Dendritic cell treated with granulocyte-macrophage colony-stimulating factor and Interleukin-4, amounts not matched to agents 40 ng/mL and 50 ng/mL, for 4 days (primary cell): ENCODE data around the gene ADCY1.
A peak's percentile ranks its signal among the peaks of the same experiment; 100 is the strongest.

Experiments used
- H3K27ac Mint-ChIP-seq: one replicate; pipeline ENCODE4 v1.8.0; 2022; ENCODE audit warnings: mild to moderate bottlenecking, mixed read lengths
- H3K27me3 Mint-ChIP-seq: one replicate; pipeline ENCODE4 v1.8.0; 2022; ENCODE audit warnings: mild to moderate bottlenecking, mixed read lengths
- H3K36me3 Mint-ChIP-seq: one replicate; pipeline ENCODE4 v1.8.0; 2022; ENCODE audit warnings: low read depth, mixed read lengths
- H3K4me1 Mint-ChIP-seq: one replicate; pipeline ENCODE4 v1.8.0; 2022; ENCODE audit warnings: low read depth, mixed read lengths
- H3K4me3 Mint-ChIP-seq: one replicate; pipeline ENCODE4 v1.8.0; 2022; ENCODE audit warnings: mild to moderate bottlenecking, moderate library complexity, mixed read lengths
- H3K9me3 Mint-ChIP-seq: one replicate; pipeline ENCODE4 v1.8.0; 2022; ENCODE audit warnings: mixed read lengths
- intact Hi-C: fragments of 100-400 bp; cut with micrococcal nuclease; formaldehyde crosslinking; loops from one replicate; pipeline ENCODE4 v1.15.0; 2022

The ADCY1 gene

DNA sequence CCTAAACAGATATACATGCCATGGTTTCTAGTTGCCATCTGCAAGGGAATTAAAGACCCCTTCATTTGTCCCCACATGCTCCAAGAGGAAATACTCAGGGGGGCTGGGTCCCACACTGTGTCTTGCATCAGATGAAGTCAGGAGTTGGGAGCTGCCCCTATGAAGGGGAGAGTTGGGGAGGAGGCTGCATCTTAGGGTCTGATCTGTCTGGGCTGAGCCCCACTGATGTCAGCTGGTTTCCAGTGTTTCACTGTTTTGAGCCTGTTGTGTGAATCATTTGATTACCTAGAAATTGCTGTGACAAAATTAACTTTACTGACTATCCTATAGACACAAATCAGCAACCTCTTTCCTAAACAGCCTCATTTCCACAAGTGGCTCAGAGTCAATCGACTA lies 4.9 kb upstream of the ADCY1 start:
- intact Hi-C loops, result no loop called here
- H3K9me3 Mint-ChIP-seq, result no peaks in the 10 kb centered on the region

DNA sequence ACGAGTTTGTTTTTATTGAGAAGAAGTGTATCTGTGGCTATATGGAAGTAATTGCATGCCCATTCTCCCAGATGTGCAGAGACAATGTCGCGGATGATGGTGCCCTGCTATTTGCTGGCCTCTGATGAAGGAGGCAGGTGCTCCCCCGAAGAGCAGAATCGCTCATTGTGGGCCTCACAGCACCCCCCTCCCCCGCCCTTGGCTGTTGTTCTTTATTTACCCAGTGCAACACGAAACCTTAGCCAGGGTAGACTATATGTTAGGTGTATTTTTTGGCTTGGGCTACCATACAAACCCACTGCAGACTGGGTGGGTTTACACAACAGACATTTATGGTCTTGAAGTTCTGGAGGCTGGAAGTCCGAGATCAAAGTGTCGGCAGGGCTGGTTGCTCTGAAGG lies 3.4 kb upstream of the ADCY1 start:
- no peaks in the 10 kb centered on the region for H3K4me1 Mint-ChIP-seq
- no peaks in the 10 kb centered on the region for H3K36me3 Mint-ChIP-seq
- H3K27me3 Mint-ChIP-seq, result peaks cover 41% of the 10 kb centered on the region
- no peak overlapping the region for H3K4me3 Mint-ChIP-seq
- intact Hi-C loops, result no loop called here
- no peaks in the 10 kb centered on the region for H3K9me3 Mint-ChIP-seq
- no peak overlapping the region for H3K27ac Mint-ChIP-seq

More for the DNA sequence above, 4.9 kb upstream of the ADCY1 start:
- H3K36me3 Mint-ChIP-seq, result no peaks in the 10 kb centered on the region
- H3K4me1 Mint-ChIP-seq, result no peaks in the 10 kb centered on the region
- H3K27ac Mint-ChIP-seq, result no peak overlapping the region
- no peak overlapping the region for H3K4me3 Mint-ChIP-seq
- H3K27me3 Mint-ChIP-seq, result peaks cover 29% of the 10 kb centered on the region

DNA sequence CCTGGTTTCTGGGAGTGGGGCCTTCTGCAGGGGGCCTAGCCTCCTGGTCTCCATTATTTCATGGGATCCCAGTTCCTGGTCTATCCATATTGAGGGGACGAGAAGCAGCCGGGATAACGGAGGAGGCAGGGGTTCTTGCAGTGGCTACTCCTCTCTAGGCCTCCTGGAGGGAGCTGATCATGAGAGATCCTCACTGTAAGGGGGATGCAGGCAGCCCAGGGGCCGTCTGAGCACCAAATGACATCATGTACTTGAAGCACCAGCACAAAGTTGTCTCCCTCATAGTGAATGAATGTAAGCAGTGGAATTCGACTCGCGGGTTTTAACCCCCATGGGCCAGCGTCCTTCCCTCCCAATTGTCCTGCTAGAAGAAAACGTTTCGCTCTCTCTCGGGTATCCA lies 964 bp upstream of the ADCY1 start:
- no peaks in the 10 kb centered on the region for H3K9me3 Mint-ChIP-seq
- H3K36me3 Mint-ChIP-seq, result no peaks in the 10 kb centered on the region
- intact Hi-C loops, result no loop called here
- H3K27me3 Mint-ChIP-seq, result peaks cover 54% of the 10 kb centered on the region
- H3K27ac Mint-ChIP-seq, result no peak overlapping the region
- H3K4me1 Mint-ChIP-seq, result no peaks in the 10 kb centered on the region
- H3K4me3 Mint-ChIP-seq, result no peak overlapping the region

DNA sequence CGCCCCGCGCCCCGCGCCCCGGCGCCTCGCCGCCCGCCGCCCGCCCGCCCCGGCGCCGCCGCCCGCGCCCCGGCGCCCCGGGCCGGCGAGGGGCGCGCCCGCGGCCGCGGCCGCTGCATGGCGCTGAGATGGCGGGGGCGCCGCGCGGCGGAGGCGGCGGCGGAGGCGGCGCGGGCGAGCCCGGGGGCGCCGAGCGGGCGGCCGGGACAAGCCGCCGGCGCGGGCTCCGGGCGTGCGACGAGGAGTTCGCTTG lies 174 bp downstream of the ADCY1 start:
- peaks cover 54% of the 10 kb centered on the region for H3K27me3 Mint-ChIP-seq
- intact Hi-C loops, result no loop called here
- no peaks in the 10 kb centered on the region for H3K36me3 Mint-ChIP-seq
- H3K9me3 Mint-ChIP-seq, result no peaks in the 10 kb centered on the region
- no peak overlapping the region for H3K4me3 Mint-ChIP-seq
- no peaks in the 10 kb centered on the region for H3K4me1 Mint-ChIP-seq
- no peak overlapping the region for H3K27ac Mint-ChIP-seq

DNA sequence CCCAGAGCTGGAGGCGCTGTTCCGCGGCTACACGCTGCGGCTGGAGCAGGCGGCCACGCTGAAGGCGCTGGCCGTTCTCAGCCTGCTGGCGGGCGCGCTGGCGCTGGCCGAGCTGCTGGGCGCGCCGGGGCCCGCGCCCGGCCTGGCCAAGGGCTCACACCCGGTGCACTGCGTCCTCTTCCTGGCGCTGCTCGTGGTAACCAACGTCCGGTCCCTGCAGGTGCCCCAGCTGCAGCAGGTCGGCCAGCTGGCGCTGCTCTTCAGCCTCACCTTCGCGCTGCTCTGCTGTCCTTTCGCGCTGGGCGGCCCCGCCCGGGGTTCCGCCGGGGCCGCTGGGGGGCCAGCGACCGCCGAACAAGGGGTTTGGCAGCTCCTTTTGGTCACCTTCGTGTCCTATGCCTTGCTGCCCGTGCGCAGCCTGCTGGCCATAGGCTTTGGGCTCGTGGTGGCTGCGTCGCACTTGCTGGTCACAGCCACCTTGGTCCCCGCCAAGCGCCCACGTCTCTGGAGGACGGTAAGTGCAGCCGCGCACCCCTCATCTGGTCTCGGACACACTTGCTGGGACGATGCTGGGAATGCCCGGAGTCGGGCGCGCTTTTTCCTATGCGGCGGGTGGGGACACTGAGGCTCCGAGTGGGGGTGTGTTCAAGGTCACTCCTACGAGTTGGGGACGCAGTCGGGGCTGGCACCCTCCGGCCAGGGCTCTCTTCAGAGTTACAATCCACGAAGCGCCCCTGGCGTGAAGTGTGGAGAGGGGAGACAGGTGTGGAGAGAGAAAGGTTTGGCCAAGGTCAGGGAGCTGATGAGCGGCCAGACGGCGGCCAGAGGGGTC lies 717 bp downstream of the ADCY1 start:
- Mint-ChIP-seq H3K36me3 (no peaks in the 10 kb centered on the region), H3K9me3 (no peaks in the 10 kb centered on the region), H3K4me1 (no peaks in the 10 kb centered on the region), H3K27ac (no peak overlapping the region), H3K27me3 (peaks cover 54% of the 10 kb centered on the region), H3K4me3 (peak overlapping the region; percentile 13)
- intact Hi-C loops, result no loop called here

DNA sequence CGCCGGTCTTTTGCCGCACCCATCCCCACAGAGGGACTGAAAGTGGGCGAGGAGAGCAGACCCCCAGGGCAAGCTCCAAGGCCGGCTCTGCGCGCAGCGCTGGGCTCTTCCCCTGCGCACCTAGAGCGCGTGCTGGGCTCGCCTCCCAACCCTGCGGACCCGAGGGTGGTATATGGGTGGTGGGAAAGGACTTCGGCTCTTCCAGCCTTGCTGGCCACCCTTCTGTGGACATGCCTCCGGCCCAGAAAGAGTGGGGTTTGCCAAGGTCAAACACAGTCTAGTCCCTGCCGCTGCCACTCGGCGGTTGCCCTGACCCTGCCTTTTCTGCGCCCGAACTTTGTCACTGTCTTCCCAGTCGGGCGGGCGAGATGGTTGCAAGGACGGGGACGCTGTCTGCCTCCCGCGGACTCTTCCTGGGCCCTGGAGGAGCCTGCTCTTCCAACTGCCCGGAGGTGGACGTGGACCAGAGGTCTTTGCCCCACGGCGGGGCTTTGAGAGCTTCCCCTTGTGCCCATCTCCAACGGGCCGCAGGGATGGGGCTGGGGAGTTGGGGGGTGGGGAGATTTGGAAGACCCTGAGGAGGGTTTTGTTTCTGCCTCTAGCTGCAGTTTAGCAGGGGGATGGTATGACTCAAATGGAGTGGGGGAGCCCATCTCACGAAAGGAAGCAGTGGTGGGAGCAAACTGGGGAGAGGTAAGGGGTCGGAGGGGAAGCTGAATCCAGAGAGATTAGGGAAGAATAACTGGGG lies 1.5 kb downstream of the ADCY1 start:
- intact Hi-C loops, result no loop called here
- Mint-ChIP-seq H3K36me3 (no peaks in the 10 kb centered on the region), H3K4me1 (no peaks in the 10 kb centered on the region), H3K4me3 (no peak overlapping the region), H3K9me3 (no peaks in the 10 kb centered on the region), H3K27me3 (peaks cover 52% of the 10 kb centered on the region), H3K27ac (no peak overlapping the region)

DNA sequence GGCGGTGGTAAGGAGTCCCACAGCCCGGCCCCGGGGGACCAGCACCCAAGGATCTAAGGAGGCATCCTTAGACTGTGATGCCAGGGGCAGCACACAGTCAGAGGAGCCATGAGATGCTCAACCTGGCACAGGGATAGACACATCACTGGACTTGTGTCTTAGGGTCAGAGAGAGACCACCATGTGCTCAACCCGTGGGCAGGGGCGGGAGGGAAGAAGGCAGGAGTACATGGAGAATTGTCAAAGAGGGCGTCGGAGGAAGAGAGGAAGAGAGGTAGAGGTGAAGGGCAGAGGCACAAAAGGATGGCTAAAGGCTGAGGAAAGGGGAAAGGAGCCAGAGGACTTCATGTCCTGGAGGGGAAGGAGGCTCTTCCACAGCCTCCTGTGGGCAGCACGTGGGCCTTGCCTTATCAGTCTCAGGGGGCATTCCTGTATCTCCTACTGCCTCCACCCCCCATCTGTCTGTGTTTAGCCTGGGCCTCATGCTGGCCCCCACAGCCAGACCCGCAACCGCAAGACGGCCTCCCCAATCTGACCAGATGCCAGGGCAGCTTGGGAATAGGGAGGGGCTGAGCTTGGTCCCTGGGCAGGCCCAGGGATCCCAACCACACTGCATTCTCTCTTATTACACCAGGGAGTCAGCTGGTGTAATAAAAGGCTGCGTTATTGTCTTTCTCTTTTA lies 2.2 kb downstream of the ADCY1 start:
- H3K36me3 Mint-ChIP-seq, result no peaks in the 10 kb centered on the region
- H3K4me3 Mint-ChIP-seq, result no peak overlapping the region
- no peaks in the 10 kb centered on the region for H3K4me1 Mint-ChIP-seq
- no peaks in the 10 kb centered on the region for H3K9me3 Mint-ChIP-seq
- H3K27me3 Mint-ChIP-seq, result peaks cover 50% of the 10 kb centered on the region
- intact Hi-C loops, result no loop called here
- no peak overlapping the region for H3K27ac Mint-ChIP-seq

DNA sequence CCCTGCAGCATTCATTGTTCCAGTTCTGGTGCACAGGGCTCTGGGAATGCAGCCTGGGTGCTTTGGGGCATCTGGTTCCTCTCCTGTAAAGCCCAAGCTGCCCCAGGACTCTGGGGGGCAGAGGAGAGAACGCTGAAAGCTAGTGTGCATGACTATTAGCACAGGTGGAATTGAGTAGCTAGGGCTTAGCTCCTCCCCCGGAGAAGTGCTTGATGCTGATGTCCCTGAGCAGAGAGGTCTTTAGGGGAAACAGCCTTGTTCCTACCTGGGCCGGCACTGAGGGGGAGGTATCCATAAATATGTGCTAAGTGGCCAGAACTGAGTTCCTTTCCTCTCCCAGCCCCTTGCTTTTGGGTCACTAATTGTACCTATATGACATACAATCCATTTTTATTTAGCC lies 3.9 kb downstream of the ADCY1 start:
- intact Hi-C loops, result no loop called here
- Mint-ChIP-seq H3K4me3 (no peak overlapping the region), H3K27me3 (peaks cover 35% of the 10 kb centered on the region), H3K4me1 (no peaks in the 10 kb centered on the region), H3K36me3 (no peaks in the 10 kb centered on the region), H3K9me3 (no peaks in the 10 kb centered on the region), H3K27ac (no peak overlapping the region)

DNA sequence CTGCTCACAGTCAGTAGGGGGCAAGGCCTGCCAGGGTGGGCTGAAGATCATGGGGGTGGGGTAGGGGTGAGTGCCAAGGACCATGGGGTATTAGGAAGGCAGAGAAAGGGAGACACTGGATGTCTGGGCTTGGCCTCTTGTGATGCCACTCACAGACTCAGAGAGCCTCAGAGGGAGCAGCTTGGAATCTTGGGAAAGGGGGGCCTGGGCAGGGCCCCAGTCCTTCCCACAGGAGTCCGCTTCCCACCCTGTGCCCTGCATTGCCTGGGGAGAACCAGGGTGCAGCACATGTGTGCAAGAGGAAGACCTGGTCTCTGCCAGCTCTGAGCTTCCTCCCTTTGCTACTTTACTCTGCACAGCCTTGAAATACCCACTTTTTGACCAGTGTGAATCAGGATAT lies 4.3 kb downstream of the ADCY1 start:
- H3K36me3 Mint-ChIP-seq, result no peaks in the 10 kb centered on the region
- H3K27me3 Mint-ChIP-seq, result peaks cover 30% of the 10 kb centered on the region
- no peak overlapping the region for H3K27ac Mint-ChIP-seq
- intact Hi-C loops, result no loop called here
- no peaks in the 10 kb centered on the region for H3K4me1 Mint-ChIP-seq
- no peak overlapping the region for H3K4me3 Mint-ChIP-seq
- H3K9me3 Mint-ChIP-seq, result no peaks in the 10 kb centered on the region

DNA sequence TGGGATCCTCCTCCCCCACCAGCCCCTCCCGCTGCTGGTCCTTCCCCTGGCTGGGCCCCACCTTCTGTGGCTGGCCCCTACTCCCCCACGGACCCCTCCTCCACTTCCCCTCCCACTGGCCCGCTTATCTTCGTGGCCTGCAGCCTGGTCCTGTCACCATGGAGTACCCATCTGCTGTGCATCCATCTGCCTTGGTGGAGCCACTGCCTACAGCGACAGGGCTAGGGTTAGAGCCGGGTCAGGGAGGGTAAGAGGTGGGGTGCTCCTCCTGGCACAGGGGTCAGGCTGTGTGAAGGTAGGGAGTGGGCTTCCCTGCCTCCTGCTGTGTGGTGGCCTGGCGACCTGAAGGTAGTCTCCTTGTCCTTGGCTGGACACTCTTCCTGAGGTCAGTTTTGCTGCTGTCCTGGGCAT lies 5.2 kb downstream of the ADCY1 start:
- no peaks in the 10 kb centered on the region for H3K9me3 Mint-ChIP-seq
- H3K27ac Mint-ChIP-seq, result no peak overlapping the region
- no peaks in the 10 kb centered on the region for H3K36me3 Mint-ChIP-seq
- intact Hi-C loops, result no loop called here
- H3K4me1 Mint-ChIP-seq, result no peaks in the 10 kb centered on the region
- H3K27me3 Mint-ChIP-seq, result peaks cover 25% of the 10 kb centered on the region
- no peak overlapping the region for H3K4me3 Mint-ChIP-seq

DNA sequence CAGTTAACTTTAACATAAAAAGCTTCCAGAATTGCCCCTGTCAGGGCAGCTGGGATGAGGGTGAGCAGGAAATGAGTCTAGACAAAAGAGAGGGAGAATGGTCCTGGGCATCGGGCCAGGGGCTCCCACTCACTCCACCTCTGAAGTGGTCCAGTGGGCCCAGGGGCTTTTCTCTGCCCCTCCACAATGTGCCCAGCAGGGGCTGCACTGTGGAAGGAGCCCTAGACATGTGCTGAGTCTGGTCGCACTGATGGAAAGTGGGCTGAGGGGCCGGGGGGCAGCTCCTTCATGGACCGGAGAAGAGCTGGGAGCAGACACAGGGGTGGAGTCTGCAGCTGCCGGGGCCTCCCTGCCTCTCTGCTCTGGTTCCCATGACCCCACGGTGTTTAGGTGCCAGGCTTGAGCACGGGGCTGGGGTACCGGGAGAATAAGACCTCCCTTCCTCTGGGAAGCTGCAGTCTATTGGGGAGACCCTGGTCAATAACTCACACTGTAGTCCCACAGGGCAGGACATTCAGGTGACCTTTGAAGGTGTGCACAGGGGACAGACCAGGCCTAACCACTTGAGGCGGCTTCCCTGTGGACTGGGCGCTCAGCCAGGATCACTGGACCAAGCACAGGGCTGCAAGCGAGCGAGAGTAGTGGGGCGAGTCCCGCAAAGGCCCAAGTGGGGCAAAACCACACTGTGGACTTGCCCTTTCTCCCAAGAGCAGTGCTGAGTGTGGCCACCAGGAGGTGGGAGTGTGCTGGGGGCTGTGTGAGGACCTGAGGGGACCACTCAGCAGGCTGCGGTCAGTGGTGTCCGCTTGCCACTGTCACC lies 6.1 kb downstream of the ADCY1 start:
- Mint-ChIP-seq H3K27ac (no peak overlapping the region), H3K9me3 (no peaks in the 10 kb centered on the region), H3K36me3 (no peaks in the 10 kb centered on the region), H3K4me1 (no peaks in the 10 kb centered on the region), H3K27me3 (peaks cover 19% of the 10 kb centered on the region), H3K4me3 (no peak overlapping the region)
- intact Hi-C loops, result no loop called here

DNA sequence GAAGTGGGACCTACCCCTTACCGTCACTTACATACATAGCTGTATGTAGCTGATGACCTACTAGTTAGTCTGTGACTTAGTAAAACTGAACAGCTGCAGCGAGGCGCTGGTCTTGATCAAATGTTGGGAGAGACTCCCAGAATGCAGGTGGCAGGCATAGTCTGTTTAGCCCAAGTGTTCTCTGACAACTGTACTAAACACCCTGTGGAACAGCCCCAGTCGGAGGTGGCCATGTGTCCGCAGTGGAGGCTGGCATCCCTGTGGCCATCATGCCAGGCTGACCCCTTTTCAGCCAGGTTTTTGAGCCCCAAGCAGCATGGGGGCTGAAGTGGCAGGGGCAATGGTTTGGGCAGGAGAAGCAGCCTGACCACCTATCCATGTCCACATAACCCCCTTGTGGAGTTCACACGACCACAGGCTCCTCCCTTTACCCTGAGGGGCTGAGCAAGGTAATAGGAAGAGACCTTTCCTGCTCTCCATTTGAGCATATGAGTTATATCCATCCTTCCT lies 7.2 kb downstream of the ADCY1 start:
- H3K4me3 Mint-ChIP-seq, result no peak overlapping the region
- peaks cover 8% of the 10 kb centered on the region for H3K27me3 Mint-ChIP-seq
- H3K27ac Mint-ChIP-seq, result no peak overlapping the region
- no peaks in the 10 kb centered on the region for H3K9me3 Mint-ChIP-seq
- H3K36me3 Mint-ChIP-seq, result no peaks in the 10 kb centered on the region
- no peaks in the 10 kb centered on the region for H3K4me1 Mint-ChIP-seq
- intact Hi-C loops, result no loop called here

DNA sequence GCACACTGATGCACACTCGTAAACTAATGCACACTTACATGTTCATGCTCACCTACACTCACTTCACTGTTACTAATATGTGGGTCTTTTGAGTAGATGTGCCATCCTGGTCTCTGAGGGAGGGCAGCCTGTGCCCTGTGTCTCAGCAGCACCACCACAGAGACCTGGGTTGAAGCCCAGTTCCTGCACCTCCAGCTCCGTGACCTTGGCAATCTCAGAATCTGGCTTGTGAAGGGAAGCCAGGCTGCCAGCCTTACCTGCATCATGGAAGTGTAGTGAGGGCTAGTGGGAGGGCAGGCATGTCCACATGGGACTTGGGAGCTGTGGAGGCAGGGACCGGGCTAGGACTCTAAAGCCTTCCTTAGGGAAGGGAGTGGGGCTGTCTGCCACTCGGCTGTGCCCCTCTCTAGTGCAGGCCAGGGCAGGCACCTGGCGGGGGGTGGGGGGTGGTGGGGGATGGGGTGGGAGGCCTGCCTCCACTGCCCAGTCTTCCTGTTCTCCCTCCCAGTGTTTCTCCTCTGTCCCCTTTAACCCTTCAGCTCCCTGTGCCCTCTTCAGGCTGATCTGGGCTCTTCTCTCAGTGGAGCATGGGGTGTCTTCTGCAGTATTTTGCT lies 8.1 kb downstream of the ADCY1 start:
- peaks cover 2% of the 10 kb centered on the region for H3K27me3 Mint-ChIP-seq
- H3K4me3 Mint-ChIP-seq, result no peak overlapping the region
- no peaks in the 10 kb centered on the region for H3K4me1 Mint-ChIP-seq
- intact Hi-C loops, result no loop called here
- H3K36me3 Mint-ChIP-seq, result no peaks in the 10 kb centered on the region
- no peaks in the 10 kb centered on the region for H3K9me3 Mint-ChIP-seq
- H3K27ac Mint-ChIP-seq, result no peak overlapping the region
